Nucleus accumbens (tissue), 56 donors: Measurements from ENCODE around the gene LAMC1.
A peak's percentile ranks its signal among the peaks of the same experiment; 100 is the strongest.

Experiments
- DNase-seq, 56 donors: peaks; one replicate each; lab custom pipeline; 2025; lab: John Stamatoyannopoulos, UW

Gene LAMC1

GRCh38 chr1:183101081-183101480 lies 77.9 kb downstream of the LAMC1 start:
- no peak for DNase-seq

- DNase-seq, result no peak
Measured at GRCh38 chr1:183101841-183102276, 78.6 kb downstream of the LAMC1 start.

DNA sequence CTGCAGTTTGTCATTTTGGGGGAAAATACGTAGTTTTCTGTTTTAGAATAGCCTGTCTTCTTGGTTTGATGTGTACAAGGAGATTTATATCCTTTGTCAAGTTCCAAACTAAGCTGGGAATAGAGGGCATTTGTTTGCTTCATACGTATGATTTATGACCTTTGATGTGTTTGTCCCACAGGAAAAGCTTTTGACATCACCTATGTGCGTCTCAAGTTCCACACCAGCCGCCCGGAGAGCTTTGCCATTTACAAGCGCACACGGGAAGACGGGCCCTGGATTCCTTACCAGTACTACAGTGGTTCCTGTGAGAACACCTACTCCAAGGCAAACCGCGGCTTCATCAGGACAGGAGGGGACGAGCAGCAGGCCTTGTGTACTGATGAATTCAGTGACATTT lies 79.9 kb downstream of the LAMC1 start:
- no peak for DNase-seq

- DNase-seq, result no peak
Measured at GRCh38 chr1:183103577-183103976, 80.4 kb downstream of the LAMC1 start.

DNA sequence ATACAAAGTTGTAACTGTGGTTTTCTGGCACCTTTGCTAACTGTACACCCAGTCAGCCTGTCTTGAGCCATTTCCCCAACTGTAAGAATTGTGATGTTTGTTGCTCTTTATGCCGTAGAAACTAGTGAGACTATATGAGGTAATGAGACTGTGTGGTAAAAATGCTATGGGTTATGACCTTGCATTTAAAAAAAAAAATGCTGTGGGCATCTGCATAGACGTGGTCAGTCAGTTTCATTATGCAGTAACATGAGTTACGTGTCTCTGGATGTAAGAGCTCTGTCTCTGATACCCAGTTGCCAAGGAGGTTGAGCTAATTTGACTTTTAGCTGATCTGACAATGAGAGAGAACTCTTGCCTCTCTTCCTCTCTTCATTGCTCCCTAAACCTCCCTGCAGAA lies 82.2 kb downstream of the LAMC1 start:
- DNase-seq, result no peak

DNA sequence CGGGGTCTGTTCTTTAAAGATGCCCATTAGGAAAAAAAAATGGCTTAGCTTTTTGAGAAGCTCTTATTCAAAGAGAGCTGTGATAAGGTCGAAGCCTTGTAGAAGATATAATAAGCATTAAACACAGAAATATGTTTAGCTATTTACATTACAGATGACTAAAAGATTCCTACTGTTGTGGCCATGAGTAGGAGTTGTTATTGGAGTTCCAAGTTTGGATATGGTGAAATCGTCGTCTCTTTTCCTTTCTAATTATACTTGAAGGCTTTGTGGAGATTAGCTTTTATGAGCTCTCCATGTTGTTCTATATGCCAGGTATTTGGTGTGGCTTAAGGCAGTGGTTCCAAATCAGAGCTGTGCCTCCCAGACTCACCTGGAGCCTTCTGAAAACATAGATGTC lies 82.9 kb downstream of the LAMC1 start:
- no peak for DNase-seq

GRCh38 chr1:183106746-183107145 lies 83.5 kb downstream of the LAMC1 start:
- no peak for DNase-seq

DNA sequence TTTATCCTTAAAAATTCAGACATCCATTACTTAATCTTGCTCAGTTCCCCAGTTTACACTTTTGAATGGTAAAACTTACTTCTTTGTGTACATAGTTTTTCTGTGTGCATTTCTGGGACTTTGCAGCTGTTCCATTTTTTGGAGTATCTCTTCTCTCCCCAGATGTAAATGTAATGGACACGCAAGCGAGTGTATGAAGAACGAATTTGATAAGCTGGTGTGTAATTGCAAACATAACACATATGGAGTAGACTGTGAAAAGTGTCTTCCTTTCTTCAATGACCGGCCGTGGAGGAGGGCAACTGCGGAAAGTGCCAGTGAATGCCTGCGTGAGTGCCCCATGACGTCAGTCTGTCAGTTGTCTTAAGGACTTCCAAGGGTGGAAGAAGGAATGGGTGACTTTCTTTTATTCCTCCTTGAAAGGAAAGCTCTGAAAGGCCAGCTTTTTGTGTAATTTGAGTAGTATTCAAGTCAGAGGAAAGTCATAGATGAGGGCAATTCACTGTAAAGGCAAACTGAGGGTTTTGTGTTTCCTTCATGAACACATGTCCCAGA lies 87.2 kb downstream of the LAMC1 start:
- peak in 2 of 56 donors; percentile 3 to 11 for DNase-seq

DNA sequence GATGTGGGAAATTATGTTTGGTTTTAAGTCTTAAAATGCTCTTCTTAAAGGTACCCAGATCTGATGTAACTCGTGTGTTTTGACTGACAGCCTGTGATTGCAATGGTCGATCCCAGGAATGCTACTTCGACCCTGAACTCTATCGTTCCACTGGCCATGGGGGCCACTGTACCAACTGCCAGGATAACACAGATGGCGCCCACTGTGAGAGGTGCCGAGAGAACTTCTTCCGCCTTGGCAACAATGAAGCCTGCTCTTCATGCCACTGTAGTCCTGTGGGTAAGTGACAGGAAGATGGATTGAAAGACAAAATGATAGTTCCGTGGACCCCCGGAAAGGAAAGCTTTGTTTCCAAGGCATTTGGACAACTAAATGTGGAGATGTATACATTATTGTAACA lies 91.2 kb downstream of the LAMC1 start:
- DNase-seq, result no peak

DNA sequence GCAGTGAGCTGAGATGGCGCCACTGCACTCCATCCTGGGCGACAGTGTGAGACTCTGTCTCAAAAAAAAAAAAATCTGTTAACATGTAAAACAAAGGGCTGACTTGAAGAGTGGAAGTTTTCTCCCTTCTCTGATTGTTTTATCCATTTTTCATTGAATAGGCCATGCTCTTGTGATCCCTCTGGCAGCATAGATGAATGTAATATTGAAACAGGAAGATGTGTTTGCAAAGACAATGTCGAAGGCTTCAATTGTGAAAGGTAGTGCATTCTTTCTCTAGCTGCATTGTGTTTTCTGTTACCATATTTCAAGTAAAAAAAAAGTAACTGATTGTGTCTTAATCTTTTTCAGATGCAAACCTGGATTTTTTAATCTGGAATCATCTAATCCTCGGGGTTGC lies 93.2 kb downstream of the LAMC1 start:
- no peak for DNase-seq

- no peak for DNase-seq
Measured at GRCh38 chr1:183121609-183122008, 98.4 kb downstream of the LAMC1 start.

DNA sequence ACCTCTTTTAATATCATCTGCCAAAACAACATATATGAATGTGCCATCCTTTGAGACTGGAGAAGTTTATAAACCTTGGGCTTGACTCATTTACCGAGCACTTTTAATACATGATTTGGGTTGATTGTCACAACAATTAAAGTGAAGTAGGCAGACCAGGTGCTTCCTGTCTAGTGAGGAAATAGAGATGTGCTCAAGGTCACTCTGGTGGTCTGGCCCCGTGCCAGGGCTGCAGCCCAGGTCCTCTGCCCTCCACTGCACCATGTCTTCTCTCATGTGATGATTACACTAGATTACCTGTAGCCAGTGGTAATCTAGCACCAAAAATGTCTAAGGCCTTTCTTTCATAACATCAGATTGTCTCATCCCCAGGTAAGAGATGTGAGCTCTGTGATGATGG lies 101.0 kb downstream of the LAMC1 start:
- DNase-seq, result no peak

DNA sequence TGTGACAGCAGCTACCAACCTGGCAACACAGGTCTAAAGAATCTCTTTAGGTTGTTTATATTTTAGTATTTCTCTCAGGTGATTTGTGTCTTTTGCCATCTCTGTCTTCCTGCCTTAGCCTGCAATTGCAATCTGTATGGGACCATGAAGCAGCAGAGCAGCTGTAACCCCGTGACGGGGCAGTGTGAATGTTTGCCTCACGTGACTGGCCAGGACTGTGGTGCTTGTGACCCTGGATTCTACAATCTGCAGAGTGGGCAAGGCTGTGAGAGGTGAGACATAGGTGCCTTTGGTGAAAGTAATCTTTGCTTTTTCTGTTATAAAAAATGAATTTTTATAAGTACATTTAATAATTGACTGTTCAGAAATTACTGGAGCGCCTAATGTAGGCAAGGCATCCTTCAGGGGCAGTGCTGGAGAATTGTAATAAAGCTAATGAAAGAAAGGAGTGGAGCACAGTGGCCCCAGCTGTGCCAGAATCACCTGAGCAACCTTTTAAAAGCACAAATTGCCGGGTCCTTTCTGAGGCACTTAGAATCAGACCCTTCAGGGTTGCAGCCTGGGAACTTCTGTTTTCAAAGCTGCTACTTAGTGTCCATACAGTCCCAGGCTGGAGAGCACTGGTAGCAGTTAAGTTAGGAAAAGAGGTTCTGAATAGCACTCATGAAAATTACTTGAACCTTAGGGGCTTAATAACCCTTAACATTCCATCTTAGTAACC lies 102.2 kb downstream of the LAMC1 start:
- DNase-seq, result no peak

- DNase-seq, result no peak
Measured at GRCh38 chr1:183126000-183126366, 102.8 kb downstream of the LAMC1 start.

DNA sequence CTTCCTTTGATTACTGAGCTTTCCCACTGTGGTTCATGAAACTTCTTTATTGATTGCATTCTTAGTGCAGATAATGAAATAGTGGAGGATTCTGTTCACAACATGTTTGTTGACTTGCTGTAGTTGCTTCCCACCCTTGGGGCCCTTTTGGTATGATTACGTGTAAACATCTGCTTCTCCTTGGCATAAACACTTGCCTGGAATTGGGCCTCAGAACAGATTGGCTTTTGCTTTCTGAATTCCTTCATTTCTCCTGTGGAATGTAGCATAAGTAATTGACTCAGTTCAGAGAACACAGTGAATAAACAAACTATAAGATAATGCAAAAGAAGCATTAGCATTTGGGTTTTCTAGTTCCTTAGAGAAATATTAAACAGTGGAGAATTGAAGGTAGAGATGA lies 103.3 kb downstream of the LAMC1 start:
- DNase-seq, result no peak

DNA sequence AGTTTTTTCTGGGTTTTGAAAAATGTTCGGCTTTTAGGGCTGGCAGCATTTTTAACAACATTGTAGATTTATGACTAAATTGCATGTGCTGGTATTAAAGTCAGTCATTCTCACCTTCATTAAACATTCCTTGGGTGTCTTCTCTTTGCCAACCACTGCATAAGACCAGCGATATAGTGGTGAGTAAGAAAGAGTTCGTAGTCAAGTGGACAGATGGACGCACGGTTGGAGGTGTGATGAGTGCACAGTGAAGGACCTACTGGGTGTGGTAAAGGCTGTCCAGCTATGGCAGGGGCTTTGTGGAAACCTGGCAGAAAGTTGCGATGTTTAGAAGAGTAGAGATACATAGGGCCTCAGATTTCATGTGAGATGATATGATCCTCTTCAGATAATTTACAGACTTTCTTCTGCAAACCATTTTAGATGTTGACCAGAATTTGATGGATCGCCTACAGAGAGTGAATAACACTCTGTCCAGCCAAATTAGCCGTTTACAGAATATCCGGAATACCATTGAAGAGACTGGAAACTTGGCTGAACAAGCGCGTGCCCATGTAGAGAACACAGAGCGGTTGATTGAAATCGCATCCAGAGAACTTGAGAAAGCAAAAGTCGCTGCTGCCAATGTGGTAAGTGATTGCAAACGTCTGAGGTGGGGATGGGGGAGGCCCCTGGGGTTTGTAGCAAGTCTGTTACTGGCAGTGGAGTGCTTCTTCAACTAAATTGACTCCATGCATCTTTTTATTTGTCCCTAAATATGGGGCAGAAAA lies 106.9 kb downstream of the LAMC1 start:
- DNase-seq, result no peak

DNA sequence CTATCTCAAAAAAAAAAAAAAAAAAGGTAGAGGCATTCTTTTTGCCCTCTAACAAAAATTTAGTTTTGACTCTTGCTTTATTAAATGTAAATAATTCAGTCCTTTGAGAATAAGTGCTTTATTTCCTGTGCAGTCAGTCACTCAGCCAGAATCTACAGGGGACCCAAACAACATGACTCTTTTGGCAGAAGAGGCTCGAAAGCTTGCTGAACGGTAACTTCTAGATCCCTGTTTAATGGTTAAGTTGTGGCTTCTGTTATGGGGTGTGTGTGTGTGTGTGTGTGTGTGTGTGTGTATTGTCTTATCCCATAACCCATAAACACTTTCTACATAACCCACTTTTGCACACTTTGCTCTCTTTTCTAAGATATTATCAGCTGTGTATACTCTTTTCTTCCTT lies 107.9 kb downstream of the LAMC1 start:
- DNase-seq, result no peak

DNA sequence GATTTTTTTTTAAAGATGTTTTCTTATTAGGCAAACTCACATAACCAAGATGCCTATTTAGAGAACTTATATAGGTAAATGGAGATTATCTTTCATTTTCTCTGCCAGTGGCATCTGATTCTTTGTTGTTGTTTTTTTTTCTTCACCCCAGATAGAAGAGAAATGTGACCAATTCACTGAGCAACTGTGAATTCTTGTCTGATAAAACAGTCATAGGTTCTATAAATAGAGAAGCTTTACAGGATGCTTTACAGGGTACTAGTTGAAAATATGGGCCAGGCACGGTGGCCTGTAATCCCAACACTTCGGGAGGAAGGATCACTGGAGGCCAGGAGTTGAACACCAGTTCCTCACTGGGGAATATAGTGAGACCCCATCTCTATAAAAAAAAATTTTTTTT lies 112.1 kb downstream of the LAMC1 start:
- no peak for DNase-seq

DNA sequence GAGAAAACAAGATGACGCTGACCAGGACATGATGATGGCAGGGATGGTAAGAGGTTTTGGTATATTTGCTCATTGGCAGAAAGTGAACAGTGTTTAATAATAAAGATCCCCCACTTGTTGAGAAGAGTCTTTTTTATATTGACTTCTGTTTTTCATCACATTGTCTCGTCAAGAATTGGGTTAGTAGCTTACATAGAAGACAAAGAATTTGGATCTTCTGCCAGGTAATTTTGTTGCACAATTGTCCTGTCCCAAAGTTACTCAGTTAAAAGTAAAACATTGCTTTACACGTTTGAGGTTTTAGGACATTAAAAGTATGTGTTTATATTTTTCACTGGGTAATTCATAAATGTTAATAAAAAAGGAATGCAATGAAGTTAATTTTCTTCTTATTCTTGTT lies 114.6 kb downstream of the LAMC1 start:
- DNase-seq, result no peak

DNA sequence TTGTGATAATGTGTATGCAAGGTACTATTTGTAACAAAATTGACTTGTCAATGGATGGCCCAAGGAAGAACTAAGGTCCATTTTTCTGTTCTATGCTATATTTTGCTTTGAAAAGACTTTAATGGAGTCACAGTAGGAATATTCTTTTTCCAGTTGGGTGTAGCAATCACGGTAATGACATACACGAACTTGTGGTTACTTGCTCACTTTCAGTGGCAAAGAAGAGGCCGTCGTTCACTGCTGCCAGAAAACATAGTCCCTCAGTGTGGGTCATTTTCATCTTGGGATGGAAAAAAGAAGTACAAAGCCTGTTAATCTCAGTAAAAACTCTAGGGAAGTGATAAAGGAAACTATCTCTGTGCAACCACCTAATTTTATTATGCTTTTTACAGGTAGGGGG lies 115.1 kb downstream of the LAMC1 start:
- no peak for DNase-seq

DNA sequence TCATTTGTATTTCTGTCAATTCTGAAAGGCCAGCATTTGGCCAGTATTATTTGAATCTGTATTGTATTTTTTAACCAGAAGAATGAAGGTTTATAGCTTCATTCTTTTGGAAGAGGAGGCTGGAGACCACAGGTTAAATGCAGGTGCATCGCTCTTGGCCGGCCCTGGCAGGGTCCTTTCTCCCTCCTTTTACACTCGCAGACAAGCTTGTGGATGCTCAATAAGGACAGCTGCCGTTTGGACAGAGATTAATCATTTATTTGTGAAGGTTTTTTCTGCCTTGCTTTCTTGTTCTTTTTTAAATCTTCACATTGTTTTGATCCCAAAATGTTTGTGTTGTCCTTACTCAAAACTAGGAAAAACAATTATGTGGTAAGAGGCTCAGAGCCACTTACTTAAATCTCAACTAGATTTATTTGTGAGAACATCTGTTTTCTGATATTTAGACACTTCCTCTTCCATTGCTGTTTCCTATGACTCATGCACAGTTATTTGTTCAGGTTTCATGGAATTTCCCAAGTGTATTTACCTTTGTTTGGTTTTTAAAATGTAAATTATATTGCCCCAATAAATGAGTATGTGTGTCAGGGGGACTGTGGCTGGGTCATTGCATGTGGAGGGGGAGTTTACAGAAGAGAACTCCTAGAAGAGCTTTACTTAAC lies 116.2 kb downstream of the LAMC1 start:
- no peak for DNase-seq
